HL-60/S4 (cell line): ENCODE measurements around the gene ST6GALNAC3.
"Not testable (repeated sequence)": the region's sequence is repeated elsewhere in the genome, so short reads cannot be mapped to it uniquely, and the experiment has no call there.

ENCODE experiments used
- in situ Hi-C: fragments of 300-500 bp; cut with MboI; formaldehyde crosslinking; loops from 2 replicates; pipeline ENCODE4 v1.14.3; 2022; ENCODE audit warnings: low sequenced_read_pairs

Gene ST6GALNAC3

GRCh38 chr1:76074321-76075187 is at the start of gene ST6GALNAC3:
Gene ST6GALNAC3, plus strand, starts transcription at chr1:76074746.
- in situ Hi-C loops = no loop called here

GRCh38 chr1:76027341-76027740 is 47.2 kb upstream of the ST6GALNAC3 start:
- in situ Hi-C loops = no loop called here

DNA sequence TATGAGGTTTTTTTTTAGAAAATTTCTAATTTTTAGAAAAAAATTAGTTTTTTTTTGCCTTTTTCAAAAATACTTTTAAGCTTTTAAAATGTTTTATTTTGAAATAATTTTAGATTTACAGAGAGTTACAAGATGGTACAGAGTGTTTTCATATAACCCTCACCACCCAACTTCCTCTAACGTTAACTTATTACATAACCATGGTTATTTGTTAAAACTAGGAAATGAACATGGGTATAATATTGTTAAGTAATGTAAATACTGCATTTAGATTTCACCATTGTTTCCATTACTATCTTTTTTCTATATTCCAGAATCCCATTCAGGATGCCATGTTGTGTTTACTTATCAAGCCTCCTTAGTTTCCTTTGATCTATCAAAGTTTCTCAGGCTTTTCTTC is 45.2 kb upstream of the ST6GALNAC3 start:
- in situ Hi-C loops = no loop called here

GRCh38 chr1:76031496-76031895 is 43.0 kb upstream of the ST6GALNAC3 start:
- in situ Hi-C loops = no loop called here

DNA sequence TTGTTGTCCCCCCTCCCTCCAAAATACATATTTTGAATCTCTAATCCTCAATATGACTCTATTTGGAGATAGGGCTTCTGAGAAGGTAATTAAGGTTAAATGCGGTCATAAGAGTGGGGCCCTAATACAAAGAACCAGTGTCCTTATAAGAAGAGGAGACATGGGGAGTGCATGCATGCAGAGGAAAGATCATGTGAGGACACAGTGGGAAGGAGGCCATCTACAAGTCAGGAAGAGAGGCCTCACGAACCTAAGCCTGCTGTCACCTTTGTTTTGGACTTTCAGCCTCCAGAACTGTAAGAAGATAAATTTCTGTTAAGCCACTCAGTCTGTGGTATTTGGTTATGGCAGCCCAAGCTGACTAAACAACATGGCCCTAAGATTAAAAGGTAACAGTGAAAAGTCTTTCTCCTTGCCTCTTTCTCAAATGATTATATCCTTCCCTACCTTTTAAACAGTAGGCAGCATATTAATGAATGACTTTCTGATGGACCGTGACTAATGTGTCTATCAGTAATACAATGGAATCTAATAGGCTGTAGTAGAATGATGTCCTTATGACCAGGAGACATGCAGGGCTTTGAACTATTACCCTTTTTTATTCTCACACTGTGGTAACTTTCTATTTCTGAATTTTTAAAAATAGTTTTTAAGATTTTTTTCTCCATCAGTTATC is 40.6 kb upstream of the ST6GALNAC3 start:
- in situ Hi-C loops = no loop called here

- in situ Hi-C loops = no loop called here
Observed at GRCh38 chr1:76035053-76035452, 39.5 kb upstream of the ST6GALNAC3 start.

DNA sequence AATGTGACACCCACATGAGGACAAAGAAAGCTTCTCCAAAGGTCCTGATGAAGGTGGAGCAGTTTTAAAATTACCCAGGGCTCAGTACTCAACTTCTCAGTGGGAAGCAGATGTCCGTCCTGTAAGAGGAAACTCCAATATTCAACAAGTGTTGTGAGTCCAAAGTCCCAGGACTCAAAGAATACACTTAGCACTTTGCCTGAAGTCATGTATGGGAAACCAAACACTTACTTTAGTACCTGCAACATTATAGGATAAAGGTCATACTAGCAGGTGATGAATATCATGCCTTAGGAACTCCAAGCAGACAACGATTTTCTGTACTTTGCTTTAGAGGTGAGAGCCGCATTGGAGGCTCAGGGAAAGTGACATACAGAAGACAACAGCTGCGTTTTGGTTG is 37.2 kb upstream of the ST6GALNAC3 start:
- in situ Hi-C loops = no loop called here

DNA sequence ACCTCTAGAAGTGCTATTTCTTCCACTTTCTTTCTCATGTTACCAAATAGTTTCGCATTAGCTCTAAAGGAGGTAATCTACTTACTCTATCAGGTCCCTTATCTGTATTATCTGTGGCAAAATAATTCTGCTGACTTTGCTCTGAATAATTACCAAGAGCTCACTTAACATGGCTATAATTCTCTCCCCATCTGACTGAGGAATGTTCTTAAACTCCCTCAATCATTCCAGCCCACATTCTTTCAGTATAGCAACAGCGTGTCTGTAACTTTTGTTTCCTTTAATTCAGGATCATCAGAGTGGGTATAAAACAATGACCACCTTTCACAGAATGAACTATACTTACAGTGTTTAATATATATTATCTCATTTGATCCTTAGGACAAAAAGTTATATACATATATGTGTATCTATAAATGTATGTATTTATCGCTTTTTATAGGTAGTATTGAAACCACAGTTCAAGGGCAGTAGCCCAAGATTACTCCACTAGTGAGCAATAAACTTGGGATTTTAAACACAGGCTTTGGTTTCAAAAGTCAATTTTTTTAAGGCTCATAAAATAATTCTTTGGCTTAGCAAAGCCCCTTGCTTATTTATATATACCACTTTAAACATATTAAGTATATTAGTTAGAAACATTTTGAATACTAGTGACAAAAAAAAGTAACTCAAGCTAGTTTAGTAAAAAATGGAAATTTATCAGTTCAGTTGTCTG is 36.1 kb upstream of the ST6GALNAC3 start:
- in situ Hi-C loops = no loop called here

DNA sequence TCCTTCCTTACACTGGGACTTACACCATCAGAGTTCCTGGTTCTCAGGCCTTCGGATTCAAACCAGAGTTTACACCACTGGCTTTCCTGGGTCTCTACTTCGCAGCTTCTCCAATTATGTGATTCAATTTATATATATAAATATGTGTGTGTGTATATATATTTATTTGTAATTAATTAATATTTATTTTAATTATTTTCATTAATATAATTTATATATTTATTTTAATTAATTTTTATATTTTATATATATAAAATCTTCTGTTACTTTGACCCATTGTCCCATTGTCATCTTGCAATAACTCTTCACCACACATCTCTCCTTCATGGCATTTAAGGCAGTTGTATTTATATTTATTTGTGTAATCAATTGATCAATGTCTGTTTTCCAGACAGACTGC is 28.4 kb upstream of the ST6GALNAC3 start:
- in situ Hi-C loops = no loop called here

DNA sequence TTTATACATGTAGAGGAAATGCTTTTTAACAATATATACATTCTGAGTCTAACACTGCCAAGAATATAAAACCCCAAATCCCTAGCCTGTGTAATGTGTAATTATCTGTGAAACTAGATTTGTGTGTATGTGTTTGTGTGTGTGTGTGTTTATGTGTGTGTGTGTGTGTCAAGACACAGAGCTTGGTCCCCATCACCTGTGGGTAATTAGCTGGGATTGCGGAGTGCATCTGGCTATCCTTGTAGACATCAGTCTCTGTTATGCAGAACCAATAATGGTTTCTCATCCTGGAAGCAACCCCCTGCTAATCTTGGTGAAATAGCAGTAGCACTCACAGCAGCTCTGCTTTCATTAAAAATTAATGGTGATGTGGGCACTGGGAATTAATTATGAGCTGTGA is 26.3 kb upstream of the ST6GALNAC3 start:
- in situ Hi-C loops = no loop called here

DNA sequence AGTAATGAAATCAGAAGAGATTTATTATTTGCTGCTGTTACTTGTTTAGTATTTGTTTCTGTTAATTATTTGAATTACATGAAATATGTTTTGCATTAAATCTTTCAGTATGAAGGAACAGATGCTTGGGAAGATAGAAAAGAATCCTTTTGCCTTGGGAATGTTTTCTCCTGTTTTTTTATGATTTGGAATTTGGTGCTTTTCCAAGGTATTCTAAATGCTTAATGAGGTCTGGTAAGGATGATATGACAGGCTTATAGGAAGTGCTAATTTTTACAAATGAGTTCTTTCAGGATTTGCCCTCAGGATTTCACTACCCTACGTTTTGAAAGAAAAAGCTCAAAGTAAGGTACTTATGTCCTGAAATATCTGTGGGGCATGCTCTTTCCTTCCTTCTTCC is 25.6 kb upstream of the ST6GALNAC3 start:
- in situ Hi-C loops = no loop called here

- in situ Hi-C loops = no loop called here
Observed at GRCh38 chr1:76049498-76049897, 25.0 kb upstream of the ST6GALNAC3 start.

- in situ Hi-C loops = not testable (repeated sequence)
Observed at GRCh38 chr1:76050073-76050472, 24.5 kb upstream of the ST6GALNAC3 start.

DNA sequence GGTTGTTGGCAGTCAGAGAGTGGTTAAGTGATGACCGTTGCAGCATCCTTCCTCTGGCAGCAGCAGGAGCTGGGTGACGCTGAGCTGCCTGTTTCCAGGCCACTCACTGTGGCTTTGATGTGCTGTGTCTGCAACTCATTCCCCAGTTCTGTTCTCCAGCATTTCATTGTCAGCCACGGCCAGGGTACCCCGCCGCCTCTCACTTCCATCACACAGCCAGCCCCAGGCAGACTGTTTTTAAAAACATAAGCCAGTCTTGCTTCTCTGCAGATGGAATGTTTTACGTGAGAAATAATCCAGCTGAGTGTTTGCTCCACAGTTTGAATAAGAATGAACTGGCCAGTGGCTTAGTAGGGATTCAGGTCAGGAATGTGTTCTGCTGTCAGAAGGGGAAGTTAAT is 21.5 kb upstream of the ST6GALNAC3 start:
- in situ Hi-C loops = no loop called here

DNA sequence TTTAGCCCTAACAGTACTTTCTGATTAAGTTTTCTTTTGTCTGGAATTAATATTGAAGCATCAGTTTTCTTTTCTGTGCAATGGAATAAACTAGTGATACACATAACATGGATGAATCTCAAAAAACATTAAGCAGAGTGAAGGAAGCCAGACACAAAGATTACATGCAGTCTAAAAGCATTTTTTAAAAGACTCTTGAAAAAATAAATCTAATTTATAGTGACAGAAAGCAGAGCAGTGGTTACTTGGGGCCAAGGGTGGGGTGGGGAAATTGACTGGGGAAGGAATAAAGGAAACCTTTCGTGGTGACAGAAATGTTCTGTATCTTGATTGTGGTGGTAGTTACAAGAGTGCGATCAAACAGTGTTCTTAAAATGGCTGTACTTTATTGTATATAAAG is 20.2 kb upstream of the ST6GALNAC3 start:
- in situ Hi-C loops = no loop called here

DNA sequence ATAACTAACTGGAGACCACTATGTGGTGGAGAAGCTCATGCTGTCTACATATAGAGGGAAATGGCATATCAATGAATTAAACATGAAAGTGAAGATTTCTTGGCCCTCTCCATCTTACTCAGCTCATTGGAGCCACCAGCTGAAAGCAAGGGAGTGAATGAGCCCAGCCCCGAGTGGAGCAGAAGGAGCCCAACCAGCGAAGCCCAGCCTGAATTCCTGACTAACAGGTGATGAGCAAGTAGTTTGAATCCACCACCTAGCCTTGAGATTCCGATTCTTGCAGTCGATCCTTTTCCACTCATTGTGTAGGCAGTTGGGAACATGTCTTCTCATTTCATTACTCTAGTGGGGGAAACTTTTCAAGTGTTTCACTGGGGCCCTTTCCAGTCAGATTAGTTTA is 18.6 kb upstream of the ST6GALNAC3 start:
- in situ Hi-C loops = no loop called here

DNA sequence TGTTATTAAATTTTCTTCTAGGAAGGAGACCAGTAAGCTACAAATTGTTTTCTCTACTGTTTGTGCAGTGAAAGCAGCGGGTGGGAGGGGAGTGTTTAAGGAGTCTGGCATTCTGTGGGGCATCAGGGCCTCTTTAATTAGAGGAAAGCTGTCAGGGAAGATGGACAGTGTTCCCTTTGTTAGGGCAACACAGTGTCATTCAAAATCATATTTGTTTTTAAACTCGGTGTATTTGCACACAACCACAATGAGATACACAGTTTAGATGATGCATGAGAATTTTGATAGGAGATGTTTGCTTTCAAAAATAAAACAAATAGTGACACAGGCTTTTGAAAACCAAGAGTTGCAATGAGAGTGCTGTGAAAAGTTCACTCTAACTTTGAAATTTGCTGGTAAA is 15.1 kb upstream of the ST6GALNAC3 start:
- in situ Hi-C loops = no loop called here

DNA sequence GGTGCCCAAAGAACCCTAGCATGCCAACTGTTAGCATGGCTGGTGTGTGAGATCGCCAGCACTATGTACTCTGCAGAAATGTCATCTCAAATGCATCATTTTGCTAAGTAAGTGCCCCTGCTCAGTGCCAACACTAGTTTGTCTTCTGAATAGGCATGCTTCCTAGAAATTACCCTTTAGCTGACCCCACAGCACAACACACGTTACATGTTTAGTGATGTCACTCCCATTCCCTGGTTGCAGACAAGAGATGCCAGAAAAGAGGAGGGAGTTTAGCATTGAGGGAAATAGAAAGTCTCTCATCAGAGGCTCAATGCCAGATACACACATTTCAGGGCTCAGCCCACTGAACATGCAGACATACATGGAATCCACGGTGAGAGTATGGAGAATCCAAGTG is 9.3 kb upstream of the ST6GALNAC3 start:
- in situ Hi-C loops = no loop called here

GRCh38 chr1:76066394-76066793 is 8.2 kb upstream of the ST6GALNAC3 start:
- in situ Hi-C loops = no loop called here

- in situ Hi-C loops = no loop called here
Observed at GRCh38 chr1:76068542-76068941, 6.0 kb upstream of the ST6GALNAC3 start.

GRCh38 chr1:76068953-76069561 is 5.5 kb upstream of the ST6GALNAC3 start:
- in situ Hi-C loops = no loop called here
